IPS-NIHi7 (cell line): Measurements from ENCODE around the gene PGGHG.
"Not testable (repeated sequence)": the region's sequence is repeated elsewhere in the genome, so short reads cannot be mapped to it uniquely, and the experiment has no call there.

Experiments used
- DNase-seq: peaks from one replicate; pipeline ENCODE4 v3.0.0; 2012; ENCODE audit warnings: mixed read lengths; ENCODE audit errors: extremely low spot score

Gene PGGHG

DNA sequence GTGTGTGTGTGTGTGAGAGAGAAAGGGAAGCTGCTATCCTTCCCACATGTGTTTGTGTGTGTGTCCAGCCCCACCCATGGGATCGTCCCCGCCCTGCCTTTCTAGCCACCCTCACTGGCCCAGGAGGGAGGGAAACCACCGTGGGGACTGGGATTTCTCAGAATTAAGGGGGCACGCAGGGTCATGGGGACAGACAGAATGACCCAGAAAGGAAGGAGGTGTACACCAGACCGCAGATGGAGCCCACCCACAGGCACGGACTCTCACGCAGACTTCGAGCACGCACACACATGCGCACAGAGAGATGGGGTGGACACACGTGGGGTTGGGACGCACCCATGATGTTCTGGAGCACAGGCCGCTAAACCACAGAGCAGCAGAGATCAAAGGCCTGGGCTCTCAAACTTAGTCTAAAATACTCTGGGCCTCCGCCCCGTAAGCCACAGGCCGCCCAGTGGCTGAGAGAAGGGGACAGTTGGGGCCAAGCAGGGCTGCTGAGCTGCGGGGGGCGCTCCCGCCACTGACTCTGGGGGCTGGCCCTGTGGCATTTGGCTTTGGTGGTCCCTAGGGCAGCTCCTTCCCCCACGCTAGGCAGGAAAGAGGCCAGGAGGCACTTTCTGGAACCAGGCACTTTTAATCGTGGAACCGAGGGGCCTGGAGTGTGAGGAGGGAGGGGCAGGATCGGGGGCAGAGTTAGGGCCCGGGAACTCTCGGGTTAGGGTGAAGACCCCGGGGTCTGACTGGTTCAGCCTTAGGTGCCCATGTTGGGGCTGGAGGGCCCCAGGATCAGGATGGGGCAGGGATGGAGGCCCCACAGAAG, 8.9 kb downstream of the PGGHG start:
- DNase-seq, result no peak

DNA sequence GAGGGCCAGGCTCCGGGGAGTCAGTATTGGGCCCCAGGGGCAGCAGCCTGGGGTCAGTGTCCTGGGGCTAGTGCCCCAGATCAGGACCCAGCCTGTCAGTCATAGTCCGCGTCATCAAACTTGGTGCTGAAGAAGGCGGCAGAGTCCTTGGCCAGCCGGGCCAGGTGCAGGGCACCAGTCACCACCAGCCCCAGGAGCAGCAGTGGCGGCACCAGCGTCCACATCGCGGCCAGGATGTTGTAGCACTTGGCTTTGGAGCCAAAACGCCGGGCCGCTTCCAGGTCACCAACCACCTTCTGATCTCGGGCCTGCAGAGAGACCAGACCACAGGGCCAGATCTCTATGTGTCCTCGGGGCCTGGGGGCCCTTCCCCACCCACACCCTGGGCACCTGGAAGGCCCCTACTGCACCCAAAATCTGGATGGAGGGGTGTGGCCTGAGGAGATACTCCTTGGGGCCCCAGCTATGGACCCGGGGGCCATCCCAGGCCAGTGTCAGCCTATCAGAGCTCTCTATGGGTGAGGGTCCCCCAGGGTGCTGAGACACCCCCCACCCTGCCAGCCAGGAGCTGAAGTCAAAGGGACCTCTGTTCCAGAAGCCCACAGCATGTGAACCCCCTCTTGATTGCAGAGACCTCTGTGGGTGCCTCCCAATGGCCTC, 9.6 kb downstream of the PGGHG start:
- DNase-seq, result no peak

DNA sequence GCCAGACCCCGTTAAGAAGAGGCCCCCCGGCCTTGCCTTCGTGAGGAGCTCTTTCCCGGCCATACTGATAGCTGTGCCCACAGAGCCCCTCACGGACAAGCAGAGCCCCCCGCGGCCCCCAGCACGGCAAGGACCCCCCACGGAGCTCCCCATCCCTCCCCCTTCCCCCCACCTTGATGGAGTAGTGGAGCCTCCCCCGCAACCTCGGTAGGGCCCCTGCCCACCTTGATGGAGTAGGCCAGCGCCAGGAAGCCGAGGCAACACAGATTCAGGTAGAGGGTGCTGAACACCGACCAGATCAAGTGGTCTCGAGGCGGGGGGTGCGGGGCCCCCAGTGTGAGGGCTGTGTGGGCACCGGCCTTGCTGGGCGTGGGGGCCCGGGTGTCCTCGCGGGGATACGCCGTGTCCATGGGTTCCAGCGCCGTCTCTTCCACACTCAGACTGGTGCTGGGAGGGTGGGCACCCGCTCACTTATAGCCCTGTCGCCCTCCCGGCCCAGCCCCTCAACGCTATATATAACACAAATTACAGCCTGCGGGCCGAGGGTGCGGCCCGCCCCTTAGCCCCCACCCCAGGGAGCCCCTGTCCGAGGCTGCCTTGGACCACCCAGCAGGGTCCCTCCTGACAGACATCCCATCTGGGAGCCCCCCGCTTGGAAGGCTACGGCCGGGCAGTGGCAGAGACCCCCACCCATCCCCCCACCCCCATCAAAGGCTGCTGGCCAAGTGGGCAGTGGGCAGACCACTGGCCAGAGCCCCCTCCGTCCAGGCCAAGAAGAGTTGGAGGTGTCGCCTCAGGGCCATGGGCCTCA, 10.4 kb downstream of the PGGHG start, which contains the start of gene IFITM5:
IFITM5 (minus strand) TSS at position 446 of the 811 bp plus-strand sequence; CDS start at position 410, 36 bp downstream.
- DNase-seq, result no peak

DNA sequence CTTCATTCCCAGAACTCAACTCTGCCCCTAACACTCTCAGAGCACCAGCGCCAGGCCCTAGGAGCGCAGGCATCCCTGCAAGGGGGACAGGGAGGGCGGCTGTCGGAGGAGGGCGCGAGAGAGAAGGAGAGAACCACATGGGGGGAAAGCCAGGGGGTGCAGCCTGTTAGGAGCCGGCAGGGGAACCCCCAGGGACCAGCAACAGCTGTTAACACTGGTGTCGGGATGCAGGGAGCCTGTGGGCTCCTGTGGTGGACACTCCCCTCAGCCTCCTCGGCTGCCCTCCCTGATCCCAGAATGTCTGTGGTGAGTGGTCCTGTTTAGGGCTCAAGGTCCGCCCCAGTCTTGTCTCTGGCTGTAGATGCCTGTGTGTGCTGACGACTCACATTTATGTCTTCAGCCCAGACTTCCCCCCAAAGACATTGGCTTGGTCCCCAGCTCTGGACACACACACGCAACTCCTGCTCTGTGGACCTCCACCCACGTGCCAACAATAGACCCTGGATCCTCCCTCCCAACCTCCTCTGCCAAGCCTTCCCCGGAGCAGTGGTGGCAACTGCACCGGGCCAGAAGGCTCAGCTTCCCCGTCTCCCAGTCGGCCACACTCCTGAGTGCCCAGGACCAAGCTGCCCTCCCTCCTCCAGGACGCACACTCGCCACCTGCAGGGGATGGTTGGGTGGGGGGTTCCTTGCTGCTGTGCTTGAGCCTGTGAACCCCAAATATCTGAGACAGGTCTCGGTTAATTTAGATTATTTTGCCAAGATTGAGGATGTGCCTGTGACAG, 11.2 kb downstream of the PGGHG start:
- DNase-seq, result no peak

DNA sequence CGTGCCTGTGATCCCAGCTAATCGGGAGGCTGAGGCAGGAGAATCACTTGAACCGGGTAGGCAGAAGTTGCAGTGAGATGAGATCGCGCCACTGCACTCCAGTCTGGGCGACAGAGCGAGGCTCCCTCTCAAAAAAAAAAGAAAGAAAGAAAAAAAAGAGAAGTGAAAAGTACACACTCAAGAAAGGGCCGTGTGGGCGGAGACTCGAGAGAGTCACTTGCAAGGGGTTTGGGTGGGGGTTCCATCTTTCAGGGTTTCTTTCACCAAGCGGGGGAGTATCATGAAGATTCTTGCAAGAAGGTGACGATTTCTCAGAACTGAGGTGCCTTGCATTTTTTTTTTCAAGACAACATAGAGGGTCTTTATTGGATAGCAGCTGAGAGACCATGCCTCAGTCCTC, 14.4 kb downstream of the PGGHG start:
- no peak for DNase-seq

DNA sequence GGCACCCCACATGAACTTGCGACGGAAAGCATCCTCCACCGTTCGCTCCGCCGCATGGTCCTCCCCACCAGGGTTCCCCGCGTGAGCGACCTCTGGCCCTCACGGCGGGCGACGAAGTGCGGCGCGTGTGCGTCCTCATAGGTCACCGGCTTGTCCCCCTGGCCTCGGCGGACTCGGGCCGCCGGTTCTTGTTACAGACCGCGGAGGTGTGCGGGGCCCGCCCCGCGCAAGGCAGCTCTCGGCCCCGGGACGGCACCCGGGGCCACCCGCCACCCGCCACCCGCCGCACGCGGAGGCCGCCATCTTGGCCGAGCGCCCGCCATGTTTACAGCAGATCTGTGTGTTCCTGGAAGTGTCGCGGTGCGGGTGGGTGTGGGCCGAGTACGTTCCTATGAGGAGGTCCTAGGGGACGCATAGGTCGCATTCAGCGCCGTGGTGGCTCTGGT, 15.2 kb downstream of the PGGHG start:
- DNase-seq, result no peak

DNA sequence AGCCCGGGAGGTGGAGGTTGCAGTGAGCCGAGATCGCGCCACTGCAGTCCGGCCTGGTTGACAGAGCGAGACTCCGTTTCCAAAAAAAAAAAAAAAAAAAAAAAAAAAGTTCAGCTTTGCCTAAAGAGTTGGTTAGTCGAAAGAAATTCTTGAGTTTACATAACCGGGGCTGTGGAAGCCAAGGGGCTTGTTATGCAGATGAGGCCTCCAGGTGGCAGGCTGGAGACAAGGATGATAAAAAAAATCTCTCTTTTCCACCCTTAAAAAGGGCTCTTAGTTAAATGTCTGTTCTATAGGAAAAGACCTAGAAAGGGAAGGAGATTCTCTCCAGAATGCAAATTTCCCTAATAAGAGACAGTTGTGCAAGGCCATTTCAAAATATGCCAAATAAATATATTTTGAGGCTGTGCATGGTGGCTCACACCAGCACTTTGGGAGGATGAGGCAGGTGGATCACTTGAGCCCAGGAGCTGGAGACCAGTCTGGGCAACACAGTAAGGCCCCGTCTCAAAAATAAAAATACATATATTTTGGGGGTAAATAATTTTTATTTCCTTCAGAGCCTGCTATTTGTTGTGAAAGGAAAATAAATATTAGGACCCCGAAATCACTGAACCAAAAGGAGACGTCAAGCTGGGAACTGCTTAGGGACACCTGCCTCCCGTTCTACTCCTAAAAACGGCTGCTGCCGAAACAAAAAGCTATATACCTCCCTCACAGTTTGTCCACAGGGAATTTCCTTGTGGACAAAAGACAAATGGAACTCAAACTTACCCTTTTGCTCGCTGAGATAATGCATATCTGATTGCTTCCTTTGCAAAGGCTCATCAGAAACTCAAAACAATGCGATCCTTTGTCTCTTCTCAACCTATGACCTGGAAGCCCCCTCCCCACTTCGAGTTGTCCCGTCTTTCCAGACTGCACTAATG, 16.3 kb downstream of the PGGHG start:
- peak; percentile 79 for DNase-seq

DNA sequence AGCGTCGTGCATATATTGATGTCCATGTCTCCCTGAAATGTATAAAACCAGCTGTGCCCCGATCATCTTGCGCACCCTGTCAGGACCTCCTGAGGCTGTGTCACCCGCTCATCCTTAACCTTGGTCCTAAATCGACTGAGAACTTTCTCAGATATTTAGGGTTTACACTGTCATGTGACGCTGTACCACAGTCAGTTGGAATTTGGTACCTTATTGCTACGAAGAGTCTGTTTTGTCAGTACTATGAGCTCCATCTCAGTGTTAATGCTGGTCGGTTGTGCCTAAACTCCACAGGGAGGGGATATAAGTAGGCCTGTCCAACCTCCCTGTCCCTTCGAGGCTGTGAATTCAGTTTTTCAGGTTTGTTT, 16.9 kb downstream of the PGGHG start:
- no peak for DNase-seq

DNA sequence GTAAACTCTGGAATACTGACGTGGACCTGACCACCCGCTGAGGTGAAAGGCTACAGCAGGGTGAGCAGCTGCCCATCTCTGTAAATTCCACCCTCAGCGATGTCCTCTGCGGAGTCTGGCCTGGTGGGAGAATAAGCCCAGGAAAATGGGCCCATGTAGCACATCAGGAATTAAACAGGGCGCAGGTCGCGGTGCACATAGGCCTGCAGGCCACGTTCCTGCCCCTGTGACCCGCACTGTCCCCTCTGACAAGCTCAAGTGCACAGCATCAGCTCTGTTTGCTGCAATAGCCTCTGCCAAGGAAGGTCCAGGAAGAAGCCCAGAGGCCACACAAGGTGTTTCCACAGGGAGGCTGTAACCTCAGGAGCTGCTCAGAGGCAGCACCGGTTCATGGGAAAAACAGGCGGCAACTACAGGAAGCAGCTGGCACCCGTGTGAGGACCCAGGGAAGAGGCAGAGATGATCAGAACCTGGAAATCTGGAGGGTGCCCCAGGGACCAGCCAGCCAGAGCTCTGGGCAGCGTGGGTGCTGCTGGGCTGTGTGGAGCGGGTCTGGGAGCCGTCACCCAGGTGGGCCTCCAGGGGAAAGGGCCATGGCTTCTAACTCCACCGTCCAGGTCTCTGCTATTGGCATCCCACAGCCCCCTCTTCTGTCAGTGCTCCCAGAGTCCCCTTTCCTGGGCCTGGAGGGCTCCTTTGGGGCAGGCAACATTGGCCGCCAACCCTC, 17.9 kb downstream of the PGGHG start:
- no peak for DNase-seq

DNA sequence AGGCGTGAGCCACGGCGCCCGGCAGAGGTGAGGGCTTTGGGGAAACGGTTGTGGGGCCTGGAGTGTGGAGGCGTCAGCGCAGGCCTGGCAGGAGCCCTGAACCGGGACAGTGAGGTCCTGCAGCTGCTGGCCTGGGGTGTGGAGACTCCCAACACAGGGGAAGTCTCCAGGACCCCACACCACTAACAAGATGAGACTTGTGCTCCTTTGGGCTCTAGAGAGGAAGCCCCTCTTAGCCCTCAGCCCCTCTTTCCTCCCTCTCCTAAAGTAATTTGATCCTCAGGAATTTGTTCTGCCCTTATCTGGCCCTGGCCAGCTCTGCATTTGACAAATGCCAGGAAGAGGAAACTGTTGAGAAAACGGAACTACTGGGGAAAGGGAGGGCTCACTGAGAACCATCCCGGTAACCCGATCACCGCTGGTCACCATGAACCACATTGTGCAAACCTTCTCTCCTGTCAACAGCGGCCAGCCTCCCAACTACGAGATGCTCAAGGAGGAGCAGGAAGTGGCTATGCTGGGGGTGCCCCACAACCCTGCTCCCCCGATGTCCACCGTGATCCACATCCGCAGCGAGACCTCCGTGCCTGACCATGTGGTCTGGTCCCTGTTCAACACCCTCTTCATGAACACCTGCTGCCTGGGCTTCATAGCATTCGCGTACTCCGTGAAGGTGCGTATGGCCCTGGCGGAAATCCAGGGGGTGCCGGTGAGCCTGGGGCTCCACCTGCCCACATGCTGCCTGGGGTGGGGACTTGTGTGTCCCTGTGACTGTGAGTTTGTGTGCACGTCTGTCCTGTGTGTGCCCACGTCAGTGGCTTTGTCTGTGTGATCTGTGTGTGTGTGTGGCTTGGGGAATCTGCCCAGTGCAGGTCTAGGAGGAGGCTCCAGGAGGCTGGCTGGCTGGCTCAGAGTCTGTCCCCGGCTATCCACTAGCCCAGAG, 19.1 kb downstream of the PGGHG start, which contains the start of gene IFITM2:
IFITM2 (plus strand) TSS at position 51 of the 943 bp plus-strand sequence; CDS start at position 428, 377 bp downstream.
- not testable (repeated sequence) for DNase-seq

DNA sequence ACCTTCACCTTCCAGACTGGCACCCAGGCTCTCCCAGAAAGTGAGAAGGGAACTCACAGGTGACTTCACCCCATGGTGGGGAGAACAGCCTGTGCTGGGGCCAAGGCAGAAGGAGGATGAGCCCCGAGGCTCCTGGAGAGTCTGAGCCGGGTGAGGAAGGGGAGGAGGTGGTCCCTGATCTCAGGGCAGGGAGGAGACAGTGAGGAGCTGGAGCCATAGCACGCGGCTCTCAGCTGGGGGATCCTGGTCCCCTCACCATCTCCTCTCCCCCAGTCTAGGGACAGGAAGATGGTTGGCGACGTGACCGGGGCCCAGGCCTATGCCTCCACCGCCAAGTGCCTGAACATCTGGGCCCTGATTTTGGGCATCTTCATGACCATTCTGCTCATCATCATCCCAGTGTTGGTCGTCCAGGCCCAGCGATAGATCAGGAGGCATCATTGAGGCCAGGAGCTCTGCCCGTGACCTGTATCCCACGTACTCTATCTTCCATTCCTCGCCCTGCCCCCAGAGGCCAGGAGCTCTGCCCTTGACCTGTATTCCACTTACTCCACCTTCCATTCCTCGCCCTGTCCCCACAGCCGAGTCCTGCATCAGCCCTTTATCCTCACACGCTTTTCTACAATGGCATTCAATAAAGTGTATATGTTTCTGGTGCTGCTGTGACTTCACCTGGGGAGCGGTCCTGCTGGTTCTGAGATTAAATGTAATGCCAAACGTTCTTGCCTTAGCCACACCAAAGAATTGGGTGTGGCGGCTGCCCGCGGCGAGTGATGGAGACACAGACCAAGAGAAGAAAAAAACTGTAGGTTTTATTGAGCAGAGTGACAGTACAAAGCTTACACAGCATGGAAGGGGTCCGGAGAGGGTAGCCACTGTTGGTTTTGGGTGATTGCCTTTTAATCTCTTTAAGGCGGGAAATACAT, 20.1 kb downstream of the PGGHG start:
- not testable (repeated sequence) for DNase-seq

DNA sequence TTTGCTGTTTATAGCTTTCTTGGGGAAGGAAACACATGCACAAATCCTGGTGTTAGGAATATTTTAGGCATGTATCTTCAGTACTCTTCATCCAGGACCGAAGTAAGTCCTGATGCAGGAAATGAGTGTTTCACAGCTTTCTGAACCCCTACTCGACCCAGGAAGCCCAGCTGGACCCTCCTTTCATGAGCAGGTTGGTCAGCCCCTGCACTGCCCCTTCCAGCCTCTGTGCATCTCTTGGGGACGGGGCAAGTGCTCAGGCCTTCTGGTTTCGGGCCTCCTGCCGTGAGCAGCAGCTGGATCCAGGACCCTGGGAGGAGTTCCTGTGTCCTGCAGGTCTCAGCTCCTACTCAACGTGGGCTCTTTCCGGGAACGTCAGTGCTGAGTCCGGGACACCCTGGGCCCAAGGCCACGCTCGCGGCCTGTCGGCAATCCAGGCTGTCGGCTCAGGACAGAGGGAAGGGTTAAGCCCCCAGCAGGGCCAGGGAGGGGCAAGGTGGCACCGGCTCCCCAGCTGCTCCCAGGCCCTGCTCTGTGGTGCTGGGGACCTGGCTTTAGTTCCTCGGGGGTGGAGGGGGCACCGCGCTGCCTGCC, 21.1 kb downstream of the PGGHG start:
- not testable (repeated sequence) for DNase-seq

DNA sequence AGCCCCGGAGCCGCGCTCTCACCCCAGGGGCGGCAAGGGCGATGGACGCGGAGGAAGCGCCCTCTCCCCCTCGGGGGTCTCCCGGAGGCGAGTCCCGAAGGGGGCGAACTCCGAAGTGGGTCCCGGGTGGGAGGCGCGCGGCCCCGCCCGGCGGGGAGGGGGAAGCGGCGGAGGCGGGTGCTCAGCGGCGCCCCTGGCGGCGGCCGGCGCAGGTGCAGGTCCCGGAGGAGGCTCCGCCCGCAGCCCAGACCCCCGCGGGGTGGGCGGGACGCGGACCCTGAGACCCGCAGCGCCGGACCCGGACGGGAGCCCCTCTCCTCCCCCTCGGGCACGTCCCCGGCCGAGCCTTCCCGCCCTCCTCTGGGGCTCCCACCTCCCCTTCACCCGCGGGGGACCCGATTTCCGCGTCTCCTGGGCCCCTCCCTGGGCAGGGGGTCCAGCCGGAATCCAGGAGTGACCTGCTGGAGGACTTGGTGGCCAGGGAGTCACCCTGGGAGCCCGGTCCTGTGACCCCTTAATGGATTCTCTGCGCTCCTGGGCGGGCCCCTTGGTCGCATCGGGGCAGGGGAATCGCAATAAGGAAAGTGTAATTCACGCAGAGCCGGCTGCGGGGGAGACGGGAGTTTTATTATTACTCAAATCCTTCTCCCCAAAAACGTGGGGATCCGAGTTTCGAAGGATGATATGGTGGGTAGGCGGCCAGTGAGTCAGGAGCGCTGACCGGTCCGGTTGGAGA, 22.3 kb downstream of the PGGHG start:
- DNase-seq, result not testable (repeated sequence)

DNA sequence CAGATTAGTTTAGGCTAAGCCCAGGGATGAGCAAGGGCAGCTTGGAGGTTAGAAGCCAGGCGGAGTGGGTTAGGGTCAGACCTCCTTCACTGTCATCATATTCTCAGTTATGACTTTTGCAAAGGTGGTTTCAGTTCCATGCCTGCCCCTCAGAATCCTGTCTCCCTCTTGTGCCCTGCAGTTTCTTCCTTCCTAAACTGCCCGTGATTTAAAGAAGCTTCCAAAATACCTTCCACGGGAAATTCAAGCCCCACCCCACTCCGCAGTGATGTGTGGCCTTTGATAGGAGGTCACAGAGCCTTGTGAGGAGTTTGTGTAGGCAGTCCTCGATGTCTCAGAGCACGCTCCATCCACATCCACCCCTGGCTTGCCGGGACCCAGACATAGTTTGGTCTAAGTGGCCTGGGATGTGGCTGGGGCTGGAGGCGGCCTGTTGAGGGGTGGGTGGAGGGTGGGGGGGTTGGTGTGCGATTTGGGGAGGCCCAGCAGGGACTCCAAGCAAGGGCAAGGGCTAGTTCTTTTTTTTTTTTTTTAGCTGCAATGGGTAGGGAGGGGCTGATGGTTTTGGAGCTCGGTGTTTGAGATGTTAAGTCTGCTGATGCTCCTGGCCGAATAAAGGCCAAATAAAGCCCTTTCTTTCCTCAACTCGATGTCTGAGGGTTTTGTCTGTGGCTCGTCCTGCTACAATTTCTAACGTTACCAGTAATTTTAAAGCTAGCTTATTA, 23.3 kb downstream of the PGGHG start:
- DNase-seq, result no peak

DNA sequence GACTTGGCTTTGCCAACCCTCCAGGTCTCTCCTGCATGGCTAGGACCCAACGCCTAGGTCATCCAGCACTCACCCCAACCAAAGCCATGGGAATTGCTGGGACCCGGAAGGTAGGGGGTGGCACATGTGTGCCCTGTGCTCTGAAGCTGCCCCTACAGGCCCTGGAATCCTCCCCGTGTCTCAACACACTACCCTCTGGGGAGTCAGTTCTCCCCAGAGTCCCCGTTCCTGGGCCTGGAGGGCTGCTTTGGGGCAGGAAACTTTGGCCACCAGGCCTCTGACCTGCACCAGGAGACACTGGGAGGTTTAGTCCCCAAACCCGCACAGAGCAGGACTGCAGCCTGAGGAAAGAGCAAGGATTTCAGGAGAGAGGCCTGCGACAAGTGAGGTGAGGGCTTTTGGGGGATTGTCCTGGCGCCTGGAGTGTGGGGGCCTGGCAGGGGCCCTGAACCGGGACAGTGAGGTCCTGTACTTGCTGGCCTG, 24.4 kb downstream of the PGGHG start:
- no peak for DNase-seq
